GDM1 (cell line): ENCODE measurements around the gene NMT2.
"Not testable (repeated sequence)": the region's sequence is repeated elsewhere in the genome, so short reads cannot be mapped to it uniquely, and the experiment has no call there.

Experiments used
- DNase-seq: peaks from one replicate; lab custom pipeline; 2025; lab: John Stamatoyannopoulos, UW

Gene NMT2

DNA sequence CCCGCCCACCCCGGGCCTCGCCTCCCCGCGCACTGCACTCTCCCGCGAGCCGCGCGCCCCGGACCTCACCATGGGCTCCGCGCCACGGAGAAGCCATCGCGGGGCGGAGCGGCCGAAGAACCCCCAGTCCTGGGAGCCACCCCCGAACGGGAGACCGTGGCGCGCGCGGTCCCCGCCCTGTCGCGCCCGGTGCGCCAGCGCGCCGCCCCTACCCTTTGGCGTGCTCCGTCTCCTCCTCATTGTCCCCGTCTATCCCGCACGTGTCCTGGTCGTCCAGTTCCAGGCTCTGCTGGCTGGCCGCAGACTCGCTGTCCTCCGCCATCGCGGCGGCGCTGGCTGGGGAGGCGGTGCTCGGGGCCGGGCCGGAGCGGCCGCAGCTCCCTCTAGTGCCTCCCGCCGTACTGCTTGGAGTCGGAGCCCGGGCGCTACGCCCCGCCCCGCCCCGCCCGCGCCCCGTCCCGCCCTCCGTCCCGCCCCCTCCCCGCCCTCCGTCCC, at the start of gene NMT2:
Gene NMT2, minus strand, starts transcription at position 403 of the 495 bp plus-strand sequence. Its CDS starts 81 bp downstream, at position 322.
- no peak for DNase-seq

GRCh38 chr10:15216700-15217099, 48.2 kb upstream of the NMT2 start:
- DNase-seq: no peak

- DNase-seq: no peak
Observed at GRCh38 chr10:15214237-15214636, 45.7 kb upstream of the NMT2 start.

GRCh38 chr10:15213461-15213861, 45.0 kb upstream of the NMT2 start:
- no peak for DNase-seq

- no peak for DNase-seq
Observed at GRCh38 chr10:15211464-15211979, 43.0 kb upstream of the NMT2 start.

- DNase-seq: no peak
Observed at GRCh38 chr10:15210521-15210920, 42.0 kb upstream of the NMT2 start.

GRCh38 chr10:15209827-15210509, 41.5 kb upstream of the NMT2 start:
- DNase-seq: peak; percentile 12

DNA sequence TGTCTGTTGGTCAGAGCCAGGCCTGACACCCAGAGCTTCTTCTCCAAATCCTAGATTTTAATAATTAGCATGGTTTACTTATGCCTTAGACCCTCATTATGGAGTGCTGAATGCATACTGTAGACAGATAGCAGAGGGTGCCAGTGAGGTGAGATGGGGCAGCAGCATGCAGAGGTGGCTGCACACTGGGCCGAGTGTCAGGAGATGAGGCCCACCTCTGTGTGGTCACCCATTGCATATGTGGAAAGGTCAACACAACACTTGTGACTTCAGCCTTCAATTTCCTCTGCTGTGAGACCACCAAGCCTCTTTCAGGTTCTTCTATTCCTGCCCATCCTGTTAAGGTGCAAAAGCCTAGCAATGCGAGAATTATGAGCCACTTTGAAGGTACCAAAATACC, 39.7 kb upstream of the NMT2 start:
- DNase-seq: no peak

DNA sequence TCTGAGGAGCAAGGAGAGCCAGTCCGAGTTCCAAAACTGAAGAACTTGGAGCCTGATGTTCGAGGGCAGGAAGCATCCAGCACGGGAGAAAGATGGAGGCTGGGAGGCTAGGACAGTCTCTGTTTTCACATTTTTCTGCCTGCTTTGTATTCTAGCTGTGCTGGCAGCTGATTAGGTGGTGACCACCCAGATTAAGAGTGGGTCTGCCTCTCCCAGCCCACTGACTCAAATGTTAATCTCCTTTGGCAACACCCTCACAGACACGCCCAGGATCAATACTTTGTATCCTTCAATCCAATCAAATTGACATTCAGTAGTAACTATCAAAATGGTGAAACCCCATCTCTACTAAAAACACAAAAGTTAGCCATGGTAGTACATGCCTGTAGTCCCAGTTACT, 38.9 kb upstream of the NMT2 start:
- DNase-seq: not testable (repeated sequence)

DNA sequence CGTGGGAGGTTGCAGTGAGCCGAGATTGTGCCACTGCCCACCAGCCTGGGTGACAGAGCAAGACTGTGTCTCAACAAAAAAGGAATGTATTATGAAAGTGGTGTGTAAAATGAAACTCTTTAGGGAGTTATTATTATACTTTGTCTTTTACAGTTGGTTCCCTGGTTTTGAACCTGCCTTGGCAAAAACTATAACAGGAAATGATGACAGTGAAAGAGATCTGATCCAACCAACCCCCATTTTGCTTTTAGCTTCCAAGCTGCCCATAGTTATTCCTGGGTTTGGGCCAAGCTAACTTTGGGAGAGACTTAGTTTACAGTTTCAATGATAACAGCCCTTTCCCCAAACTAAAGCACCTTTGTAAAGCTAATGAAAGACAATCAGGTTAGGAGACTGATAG, 34.1 kb upstream of the NMT2 start:
- DNase-seq: no peak

DNA sequence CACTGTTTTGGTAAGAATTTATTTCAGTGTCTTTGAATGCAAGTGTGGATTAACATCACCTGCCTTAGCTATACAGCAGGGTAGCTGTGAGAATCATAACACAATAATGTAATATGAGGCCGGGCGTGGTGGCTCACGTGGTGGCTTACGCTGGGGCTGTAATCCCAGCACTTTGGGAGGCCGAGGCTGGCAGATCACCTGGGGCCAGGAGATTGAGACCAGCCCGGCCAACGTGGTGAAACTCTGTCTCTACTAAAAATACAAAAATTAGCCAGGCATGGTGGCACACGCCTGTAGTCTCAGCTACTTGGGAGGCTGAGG, 33.8 kb upstream of the NMT2 start:
- DNase-seq: not testable (repeated sequence)

DNA sequence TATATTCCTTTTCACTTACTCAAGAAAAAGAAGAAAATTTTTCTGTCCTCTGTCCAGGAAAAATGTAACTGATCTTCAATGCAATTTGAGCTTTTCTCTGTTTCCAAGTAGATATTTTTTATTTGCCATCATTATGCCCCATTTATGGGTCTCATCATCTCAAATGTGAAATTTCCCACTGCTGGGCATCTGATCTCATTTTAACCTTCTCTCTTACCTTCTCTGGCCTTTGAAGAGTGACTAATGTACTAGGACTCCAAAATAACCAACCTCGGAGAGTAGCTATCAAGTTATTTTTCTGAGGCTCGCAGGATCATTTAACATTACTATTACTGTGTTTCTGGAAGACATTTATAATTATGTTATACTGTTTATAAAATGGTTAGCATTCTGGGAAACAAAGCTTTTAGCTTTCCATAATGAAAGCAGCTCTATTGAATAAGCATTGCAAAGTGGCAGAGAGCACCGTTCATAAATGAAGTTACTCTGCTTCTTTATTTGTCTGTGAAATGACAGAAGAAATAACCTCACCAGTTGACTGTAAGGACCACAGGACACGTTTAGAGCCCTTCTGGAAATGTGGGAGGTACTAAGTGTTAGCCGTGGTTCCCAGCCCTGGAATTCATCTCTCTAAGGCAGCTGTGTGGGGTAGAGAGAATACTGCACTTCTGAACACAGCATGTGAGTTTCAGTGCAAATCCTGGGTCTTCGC, 33.3 kb upstream of the NMT2 start:
- DNase-seq: no peak

DNA sequence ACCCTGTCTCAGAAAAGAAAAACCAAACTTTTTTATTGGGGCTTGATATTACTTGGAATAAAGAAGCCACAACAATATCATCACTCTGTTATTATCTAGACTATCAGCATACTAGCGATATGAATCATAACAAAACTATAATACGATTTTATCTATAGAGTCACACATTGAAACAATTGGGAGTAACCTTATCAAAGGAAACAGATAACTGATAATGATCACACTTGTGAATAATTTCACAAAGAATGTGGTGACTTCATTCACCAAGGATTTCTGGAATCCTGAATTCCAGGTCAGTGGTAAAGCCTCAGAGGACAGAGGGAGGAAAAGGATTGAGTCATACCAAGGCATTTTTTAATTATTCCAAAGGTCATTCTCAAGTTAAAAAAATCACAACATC, 32.1 kb upstream of the NMT2 start:
- no peak for DNase-seq

DNA sequence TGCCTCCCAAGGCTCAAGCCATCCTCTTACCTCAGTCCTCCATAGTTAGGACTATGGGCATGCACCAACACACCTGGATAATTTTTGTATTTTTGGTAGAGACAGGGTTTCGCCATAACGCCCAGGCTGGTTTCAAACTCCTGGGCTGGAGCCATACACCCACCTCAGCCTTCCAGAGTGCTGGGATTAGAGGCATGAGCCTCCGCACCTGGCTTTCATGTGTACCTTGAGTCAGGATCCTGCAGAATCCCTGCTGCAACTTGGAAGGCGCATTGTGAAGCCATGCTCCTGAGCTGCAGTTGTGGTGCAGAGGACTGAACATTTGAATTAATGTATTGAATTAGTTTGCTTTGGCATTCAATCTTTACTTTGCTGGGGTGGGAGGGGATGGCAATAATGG, 29.4 kb upstream of the NMT2 start:
- DNase-seq: no peak

GRCh38 chr10:15197276-15197675, 28.8 kb upstream of the NMT2 start:
- DNase-seq: no peak

DNA sequence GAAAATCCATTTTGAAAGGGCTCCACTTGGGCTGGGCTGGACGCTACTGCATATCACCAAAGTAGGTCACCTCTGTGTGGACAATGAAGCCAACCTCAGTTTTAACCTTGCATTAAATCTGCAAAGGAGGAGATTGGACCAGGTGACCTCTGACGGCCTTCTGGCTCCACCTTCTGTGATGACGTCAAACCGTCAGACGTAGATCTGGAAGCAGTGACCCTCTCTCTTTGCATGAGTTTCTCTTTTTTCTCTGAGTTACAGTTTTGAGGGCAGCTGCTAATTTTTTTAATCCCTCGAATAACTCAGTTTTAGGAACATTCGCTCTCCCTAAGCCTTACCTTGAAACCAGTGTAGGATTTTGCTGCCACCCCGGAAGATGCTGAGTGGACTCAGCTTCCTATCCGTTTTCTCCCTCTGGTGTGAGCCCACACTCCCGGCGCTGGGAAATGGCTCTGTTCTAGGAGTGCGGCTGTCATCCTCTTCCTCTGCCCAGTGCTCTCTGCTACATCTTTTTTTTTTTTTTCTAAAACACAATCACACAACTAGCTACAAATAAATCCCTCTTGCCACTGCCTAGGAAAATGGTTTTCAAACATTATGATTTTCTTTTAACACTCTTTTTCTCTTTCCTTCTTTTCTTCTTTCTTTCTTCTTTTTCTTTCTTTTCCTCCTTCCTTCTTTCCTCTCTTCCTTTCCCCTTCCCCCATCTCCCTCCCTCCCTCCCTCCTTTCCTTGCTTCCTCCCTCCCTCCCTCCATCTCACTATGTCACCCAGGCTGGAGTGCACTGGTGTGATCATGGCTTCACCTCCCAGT, 27.7 kb upstream of the NMT2 start:
- DNase-seq: no peak

DNA sequence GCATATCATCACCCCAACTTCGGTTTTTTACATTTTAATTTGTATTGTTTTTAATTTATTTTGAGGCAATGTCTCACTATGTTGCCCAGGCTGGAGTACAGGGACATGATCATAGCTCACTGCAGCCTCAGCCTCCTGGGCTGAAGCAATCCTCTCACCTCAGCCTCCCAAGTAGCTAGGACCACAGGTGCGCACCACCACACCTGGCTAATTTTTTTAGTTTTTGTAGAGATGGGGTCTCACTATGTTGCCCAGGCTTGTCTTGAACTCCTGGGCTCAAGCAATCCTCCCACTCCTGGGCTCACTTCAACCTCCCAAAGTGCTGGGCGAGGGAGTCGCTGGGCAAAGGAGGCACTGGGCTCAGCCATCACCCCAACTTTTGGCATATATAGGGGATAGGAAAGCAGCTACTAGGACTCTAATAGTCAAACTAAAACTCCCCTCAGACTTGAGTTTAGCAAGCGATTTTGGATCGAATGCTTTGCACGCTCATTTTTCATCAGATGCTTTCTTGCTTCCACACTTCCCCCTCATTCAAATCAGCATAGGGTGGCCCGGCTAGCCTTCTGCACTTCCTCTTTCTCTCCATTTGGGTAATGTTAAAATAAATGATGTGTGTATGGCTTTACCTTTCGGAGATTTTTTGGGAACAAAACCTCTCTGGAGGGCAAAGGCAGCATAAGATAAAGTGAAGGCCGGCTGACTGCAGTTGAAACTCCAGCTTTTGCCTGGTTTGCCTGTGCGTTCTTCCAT, 20.8 kb upstream of the NMT2 start:
- no peak for DNase-seq

DNA sequence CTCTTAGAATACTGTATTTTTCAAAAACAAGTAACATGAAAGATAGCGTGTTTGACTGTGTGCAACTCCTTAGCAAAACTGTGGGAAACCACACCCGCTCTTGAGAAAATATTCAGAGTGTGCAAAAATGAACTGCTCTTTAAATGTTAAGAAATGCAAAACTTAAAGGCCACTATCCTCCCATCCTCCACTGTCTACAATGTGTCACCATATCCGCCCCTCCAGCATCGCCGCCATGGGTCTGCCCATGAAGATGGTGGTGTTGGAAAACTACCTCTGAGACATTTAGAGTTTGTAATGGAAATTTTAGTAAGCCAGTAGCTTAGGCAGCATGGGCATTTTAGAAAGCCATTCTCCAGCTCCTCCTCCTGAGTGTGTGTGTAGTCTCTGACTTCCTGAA, 20.1 kb upstream of the NMT2 start:
- DNase-seq: no peak

GRCh38 chr10:15183689-15184481, 15.4 kb upstream of the NMT2 start:
- DNase-seq: no peak

- no peak for DNase-seq
Observed at GRCh38 chr10:15182540-15183207, 14.2 kb upstream of the NMT2 start.
